ENCODE measurements around the gene PCSK5.
"Not testable (repeated sequence)": the region's sequence is repeated elsewhere in the genome, so short reads cannot be mapped to it uniquely, and the experiment has no call there.

PCSK5 gene

GRCh38 chr9:76324030-76324429, 433.6 kb downstream of the PCSK5 start:
- DNase-seq, result not testable (repeated sequence)

- no peak for DNase-seq
Measured at GRCh38 chr9:76330034-76330433, 439.6 kb downstream of the PCSK5 start.

GRCh38 chr9:76333388-76333787, 442.9 kb downstream of the PCSK5 start:
- DNase-seq, result no peak

- DNase-seq, result no peak
Measured at GRCh38 chr9:76333964-76334363, 443.5 kb downstream of the PCSK5 start.

- DNase-seq, result no peak
Measured at GRCh38 chr9:76336027-76336426, 445.6 kb downstream of the PCSK5 start.

- no peak for DNase-seq
Measured at GRCh38 chr9:76338418-76338817, 447.9 kb downstream of the PCSK5 start.

- no peak for DNase-seq
Measured at GRCh38 chr9:76341616-76342015, 451.1 kb downstream of the PCSK5 start.

GRCh38 chr9:76342201-76342600, 451.7 kb downstream of the PCSK5 start:
- no peak for DNase-seq

GRCh38 chr9:76342858-76343257, 452.4 kb downstream of the PCSK5 start:
- DNase-seq, result no peak

GRCh38 chr9:76349865-76350264, 459.4 kb downstream of the PCSK5 start:
- DNase-seq, result no peak

GRCh38 chr9:76351006-76351405, 460.5 kb downstream of the PCSK5 start:
- no peak for DNase-seq

- DNase-seq, result no peak
Measured at GRCh38 chr9:76352026-76352620, 461.6 kb downstream of the PCSK5 start.

GRCh38 chr9:76353280-76353679, 462.8 kb downstream of the PCSK5 start:
- no peak for DNase-seq

GRCh38 chr9:76354221-76354620, 463.7 kb downstream of the PCSK5 start:
- DNase-seq, result no peak

GRCh38 chr9:76355886-76356285, 465.4 kb downstream of the PCSK5 start:
- no peak for DNase-seq

GRCh38 chr9:76357555-76357954, 467.1 kb downstream of the PCSK5 start:
- DNase-seq, result no peak

GRCh38 chr9:76358628-76359280, 468.3 kb downstream of the PCSK5 start:
- no peak for DNase-seq

- no peak for DNase-seq
Measured at GRCh38 chr9:76359365-76359764, 468.9 kb downstream of the PCSK5 start.

GRCh38 chr9:76359766-76360165, 469.3 kb downstream of the PCSK5 start:
- no peak for DNase-seq

- not testable (repeated sequence) for DNase-seq
Measured at GRCh38 chr9:76362332-76363031, 472.0 kb downstream of the PCSK5 start.

- no peak for DNase-seq
Measured at GRCh38 chr9:76363032-76363395, 472.5 kb downstream of the PCSK5 start.

GRCh38 chr9:76365028-76365427, 474.6 kb downstream of the PCSK5 start:
- no peak for DNase-seq

GRCh38 chr9:76366275-76366674, 475.8 kb downstream of the PCSK5 start:
- peak; percentile 11 for DNase-seq

- peak; percentile 81 for DNase-seq
Measured at GRCh38 chr9:76369583-76369982, 479.1 kb downstream of the PCSK5 start.
